ENCODE results near the gene PLOD2.

PLOD2 gene

DNA sequence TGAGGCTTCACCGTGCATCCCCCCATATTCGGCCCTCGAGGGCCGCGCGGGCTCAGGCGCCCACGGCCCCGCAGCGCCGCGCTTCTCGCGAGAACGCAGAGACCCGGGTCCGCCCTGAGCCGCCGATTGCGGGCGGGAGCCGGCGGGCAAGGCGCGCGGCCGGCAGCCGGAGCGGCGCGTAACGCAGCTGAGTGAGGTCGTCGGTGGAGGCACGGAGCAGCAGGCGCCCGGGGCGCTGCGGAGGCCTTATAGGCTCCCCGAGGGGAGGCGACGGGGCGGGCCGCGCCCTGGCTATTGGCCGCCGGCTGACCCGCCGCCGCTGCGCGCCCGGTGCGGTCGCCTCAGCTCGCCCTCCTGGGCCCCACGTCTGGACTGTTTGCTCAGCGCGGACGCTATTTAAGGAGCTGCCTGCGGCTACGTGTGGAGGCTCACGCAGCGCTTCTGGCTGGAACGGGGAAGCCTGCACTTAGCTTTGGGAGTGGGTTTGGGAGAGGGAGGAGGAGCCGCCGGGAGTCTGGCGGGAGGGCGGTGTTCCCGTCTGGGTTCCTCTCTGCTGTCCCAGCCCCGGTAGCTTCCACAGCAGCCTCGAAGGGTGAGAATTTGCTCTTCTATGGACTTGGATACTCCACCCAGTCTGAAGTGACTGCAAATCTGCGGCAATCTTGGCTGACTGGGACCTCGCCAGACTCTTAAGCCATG is at the start of gene PLOD2:
TSS of gene PLOD2 (minus strand) at position 221 of the 699 bp plus-strand sequence. CDS start at position 26, 195 bp downstream.
- DNase-seq (ENCODE audit: low read depth in 4 of 4, low spot score in 1 of 4): peak in 1 of 4 experiments; percentile 8

DNA sequence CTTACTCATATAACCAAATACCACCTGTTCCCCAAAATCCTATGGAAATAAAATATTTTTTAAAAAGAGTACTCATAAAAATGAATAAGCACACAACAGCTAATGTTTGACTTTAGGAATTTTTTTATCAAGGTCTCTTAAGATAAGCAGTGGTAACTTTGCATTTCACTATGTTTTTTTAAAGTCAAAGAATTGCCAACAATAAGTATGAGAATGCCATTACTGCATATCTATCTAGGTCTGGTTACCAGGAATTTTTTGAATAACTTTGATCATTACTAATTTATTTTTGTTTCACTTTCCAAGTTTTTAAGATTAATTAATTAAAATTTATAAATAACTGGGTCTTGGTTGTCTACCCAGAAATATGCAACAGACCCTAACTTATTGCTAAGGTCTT is 48.4 kb upstream of the PLOD2 start:
- no peak for DNase-seq (ENCODE audit: low read depth in 4 of 4, low spot score in 1 of 4)

DNA sequence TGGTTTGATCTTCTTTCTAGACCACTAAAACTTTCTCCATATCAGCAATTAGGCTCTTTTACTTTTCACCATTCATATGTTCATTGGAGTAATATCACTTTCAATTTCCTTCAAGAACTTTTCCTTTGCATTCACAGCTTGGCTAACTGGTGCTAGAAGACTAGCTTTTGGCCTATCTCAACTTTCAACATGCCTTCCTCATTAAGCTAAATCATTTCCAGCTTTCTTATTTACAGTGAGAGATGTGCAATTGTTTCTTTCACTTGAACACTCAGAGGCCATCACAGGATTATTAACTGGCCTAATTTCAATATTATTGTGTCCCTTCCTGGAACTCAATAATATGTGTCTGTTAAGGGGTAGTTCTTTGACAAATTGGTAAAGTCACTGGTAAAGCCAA is 42.8 kb upstream of the PLOD2 start:
- no peak for DNase-seq (ENCODE audit: low read depth in 4 of 4, low spot score in 1 of 4)

DNA sequence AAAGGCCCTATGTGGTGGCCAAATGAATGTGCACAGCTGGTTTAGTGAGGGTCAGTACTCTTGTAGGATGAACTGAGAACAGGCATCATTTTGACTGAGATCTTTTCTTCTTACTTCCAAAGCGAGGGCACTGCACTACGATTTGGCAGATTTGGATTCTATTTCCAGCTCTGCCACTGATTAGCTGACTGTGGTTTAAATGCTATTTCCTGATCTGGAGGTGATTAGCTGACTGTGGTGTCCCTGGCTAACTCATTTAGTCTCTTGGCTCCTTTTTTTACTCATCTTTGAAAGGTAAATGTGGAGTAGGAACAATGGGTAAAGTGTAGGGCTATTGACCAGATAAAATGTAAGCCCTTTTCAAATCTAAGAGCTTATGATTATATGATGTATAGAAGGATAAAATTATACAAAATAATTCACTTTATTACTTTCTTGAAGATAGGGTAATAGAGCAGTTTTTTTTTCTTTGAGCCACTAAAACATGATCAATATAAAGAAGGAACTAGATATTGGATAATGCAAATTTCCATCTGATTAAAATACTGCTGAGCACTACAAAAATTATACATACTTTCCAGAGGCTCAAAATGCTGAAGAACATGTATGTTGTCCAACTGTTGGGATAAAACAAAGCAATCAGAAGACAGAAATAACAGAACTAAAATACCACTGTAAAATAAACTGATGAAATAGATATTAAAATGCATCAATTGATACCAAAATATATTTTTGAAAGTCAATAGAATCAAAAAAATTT is 39.7 kb upstream of the PLOD2 start:
- no peak for DNase-seq (ENCODE audit: low read depth in 4 of 4, low spot score in 1 of 4)

DNA sequence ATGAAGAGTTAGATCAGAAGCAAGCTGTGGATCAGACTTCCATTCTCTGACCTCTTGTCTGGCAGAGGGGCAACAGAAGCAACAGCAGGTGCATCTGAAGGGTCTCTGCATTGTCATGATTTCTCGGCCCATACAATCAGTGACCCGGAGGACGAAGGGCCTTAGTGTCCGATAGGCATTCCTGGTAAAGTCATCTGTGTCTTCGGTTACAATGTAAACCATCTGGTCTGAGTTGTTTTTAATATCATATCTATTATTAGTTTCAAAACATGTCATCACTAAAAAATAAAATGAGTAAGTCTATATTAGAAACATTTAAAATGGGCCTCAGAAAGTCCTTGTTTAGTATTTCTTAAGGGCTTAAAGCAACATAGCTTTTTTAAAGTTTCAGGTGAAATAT is 38.8 kb upstream of the PLOD2 start:
- DNase-seq (ENCODE audit: low read depth in 4 of 4, low spot score in 1 of 4): no peak

DNA sequence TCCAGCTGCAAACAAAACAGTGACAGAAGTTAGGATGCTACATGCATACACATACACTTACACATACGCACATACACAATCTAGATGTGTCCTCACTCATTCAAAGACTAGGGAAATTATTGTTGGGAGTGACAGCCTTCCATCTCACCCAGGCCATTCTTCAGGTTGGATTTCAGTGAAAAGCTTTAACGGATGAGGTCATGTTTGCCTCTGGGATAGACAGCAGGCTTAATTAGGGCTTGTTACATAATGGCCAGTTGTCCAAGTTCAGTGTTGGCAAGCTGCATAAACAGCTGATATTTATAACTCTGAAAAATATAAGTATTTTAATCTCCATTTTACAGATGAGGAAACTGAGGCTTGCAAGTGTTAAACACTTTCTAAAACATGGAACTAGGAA is 35.8 kb upstream of the PLOD2 start:
- DNase-seq (ENCODE audit: low read depth in 4 of 4, low spot score in 1 of 4): no peak

DNA sequence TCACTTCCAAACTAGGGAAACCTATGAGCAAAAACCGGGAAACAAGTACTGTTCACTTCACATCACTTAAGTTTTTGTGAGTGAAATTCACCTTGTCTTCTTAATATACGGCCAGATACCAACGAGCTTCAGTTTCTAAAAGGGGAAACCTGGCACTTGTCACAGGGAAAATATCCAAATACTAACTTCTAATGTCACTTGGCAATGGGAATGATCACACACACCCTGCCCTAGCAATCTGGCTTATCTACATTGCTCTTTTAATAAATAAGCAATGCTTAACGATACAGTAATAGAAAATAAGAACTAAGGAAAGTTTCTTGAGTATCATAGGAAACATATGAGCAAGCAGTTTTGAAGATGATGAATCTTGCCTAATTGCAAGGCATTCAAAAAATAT is 34.6 kb upstream of the PLOD2 start:
- DNase-seq (ENCODE audit: low read depth in 4 of 4, low spot score in 1 of 4): no peak

DNA sequence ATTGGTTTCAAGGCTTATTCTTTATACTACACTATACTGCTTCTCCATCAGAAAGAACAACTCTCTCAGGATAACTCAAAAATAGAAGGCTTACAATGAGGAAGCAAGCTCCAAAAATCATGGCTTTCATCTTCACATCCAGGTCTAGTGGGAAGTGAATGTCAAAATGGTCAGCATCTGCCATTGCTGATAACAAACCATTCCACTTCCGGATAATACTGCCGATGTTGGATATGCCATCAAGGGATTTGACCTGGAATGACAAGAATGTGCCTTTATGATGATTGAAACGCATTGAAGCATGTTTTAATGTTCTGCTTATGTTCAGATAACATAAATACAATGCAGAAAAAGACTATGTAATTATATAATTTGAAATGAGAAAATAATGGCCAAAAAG is 34.0 kb upstream of the PLOD2 start:
- no peak for DNase-seq (ENCODE audit: low read depth in 4 of 4, low spot score in 1 of 4)

DNA sequence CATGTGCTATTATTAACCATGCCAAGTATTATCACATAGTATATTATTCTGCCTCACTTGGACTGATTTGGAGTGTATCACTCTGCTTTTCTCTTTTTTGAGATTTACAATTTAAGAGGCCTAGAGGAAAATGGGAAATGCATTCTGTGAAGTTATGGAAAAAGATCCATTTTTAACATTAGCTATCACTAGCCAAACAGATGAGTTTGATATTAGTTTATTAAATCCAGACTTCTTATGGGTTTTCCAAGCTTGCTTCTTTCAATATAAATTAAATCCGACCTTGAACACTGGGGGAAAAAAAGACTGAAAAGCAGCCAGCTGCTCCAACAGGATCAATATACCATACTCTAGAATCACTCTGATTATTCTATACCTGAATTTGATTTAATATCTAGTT is 30.1 kb upstream of the PLOD2 start:
- no peak for DNase-seq (ENCODE audit: low read depth in 4 of 4, low spot score in 1 of 4)

DNA sequence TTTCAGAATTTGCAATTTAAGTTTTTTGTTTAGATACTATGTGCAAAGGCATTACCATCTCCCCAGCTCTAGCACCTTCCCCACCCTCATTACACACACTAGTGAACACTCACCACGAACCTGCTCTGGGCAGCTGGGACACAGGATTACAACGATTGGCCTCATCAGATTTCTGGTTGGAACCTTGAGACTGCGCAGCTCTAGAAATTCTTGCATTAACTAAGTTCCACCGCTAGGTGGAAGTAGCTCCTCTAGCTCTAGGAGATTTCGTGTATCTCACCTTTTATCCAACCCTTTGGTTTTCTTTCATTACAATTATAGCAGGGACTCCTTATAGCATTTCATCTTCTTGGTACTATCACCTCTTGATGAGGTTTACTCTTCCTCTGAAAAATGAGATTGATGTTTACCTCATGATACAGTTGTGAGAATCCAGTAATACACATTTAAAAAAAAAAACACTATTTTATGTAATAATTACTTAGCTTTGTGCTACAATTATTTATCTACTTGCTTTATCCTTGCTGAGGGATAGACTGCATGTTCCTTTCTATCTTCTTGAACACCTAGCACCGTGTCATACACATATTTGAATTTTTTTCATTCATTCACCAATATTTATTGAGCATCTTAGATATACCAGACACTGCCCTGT is 28.7 kb upstream of the PLOD2 start:
- no peak for DNase-seq (ENCODE audit: low read depth in 4 of 4, low spot score in 1 of 4)

DNA sequence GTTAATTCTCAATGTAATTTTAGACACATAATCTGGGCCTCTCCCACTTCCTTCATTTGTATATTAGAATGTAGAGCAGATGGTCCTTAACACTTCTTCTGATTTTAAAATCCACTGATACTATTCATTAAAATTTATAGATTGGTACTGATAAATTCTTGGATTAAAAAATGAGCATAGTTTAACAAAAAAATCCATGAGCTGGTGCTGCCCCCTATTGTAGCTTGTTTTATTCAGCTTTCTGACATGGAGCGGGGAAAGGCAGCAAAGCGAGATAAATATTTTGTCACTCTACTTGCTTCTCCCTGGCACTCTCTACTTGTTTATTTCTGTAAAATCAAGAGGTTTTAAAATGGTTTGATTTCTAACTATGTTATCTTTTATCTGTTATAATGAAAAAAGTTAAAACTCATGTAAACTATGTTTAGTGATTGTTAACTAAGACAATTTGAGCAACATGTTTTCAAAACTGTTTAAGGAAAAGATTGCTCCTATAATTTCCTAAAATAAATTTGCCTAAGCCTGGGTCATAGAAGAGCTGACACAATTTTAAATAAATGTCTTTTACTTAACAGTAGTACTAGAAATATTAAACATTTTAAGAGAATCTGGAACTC is 26.5 kb upstream of the PLOD2 start:
- DNase-seq (ENCODE audit: low read depth in 4 of 4, low spot score in 1 of 4): no peak

DNA sequence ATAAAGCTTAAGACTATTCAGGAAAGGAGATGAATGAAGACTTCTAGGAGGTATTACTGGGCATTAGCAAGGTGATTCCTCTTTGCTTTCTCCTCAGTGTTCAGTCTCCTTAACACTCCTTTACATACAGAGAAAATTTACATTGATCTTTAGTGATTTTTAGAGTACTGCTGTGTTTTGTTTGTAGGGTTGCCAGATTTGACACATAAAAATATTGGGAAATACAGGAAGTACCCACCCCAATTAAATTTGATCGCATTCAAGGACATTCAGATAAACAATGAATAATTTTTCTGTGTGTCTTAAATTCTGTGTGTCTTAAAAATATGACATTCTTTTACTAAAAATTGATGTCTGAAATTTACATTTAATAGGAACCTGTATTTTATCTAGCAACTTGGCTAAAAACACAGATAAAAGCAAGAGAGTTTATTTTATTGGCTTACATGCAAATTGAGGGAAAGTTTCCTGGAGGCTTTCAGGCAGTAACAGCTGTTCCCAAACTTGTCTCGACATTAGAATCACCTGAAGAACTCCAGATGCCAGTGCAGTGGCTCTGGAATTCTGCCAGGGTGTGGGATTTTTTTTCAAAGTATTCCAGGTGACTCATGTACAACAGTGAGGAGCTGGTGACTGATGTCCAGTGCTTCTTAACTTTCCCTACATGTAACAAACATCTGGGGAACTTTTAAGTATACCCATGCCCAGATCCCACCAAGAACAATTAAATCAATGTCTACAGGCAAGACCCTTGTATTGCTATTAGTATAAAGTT is 23.4 kb upstream of the PLOD2 start:
- no peak for DNase-seq (ENCODE audit: low read depth in 4 of 4, low spot score in 1 of 4)

DNA sequence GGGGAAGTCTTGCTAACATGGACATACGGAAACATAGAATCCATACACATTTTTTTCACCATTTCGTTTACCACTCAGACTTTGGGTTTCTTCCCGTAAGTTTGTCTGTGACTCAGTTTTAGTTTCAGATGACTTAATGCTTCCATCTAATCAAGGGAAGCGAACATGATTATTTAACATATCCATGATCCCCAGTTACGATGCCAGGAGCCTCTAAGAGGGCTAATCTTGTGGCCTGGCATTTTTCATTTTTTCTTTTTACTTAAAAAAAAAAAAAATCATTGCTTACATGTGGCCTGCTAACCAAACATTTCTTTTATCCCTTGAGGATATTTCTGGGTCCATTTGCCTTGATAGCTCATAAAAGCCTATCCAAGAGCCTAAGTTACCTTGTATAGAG is 20.2 kb upstream of the PLOD2 start:
- DNase-seq (ENCODE audit: low read depth in 4 of 4, low spot score in 1 of 4): no peak

DNA sequence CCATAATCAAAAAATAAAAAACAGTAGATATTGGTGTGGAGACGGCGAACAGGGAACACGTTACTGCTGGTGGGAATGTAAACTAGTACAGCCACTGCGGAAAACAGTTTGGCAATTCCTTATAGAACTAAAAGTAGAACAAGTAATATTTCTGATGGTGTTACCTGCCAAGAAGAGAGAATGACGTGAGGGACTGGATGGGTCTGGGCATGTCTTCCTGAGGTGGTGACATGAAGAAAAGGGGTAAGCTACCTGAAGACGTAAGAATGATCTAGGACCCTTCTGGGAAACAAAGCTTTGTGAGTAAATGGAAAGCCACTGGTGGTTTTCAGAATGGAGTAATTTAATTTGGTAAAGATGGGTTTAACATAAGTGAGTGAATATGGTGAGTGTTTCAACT is 19.4 kb upstream of the PLOD2 start:
- DNase-seq (ENCODE audit: low read depth in 4 of 4, low spot score in 1 of 4): no peak

DNA sequence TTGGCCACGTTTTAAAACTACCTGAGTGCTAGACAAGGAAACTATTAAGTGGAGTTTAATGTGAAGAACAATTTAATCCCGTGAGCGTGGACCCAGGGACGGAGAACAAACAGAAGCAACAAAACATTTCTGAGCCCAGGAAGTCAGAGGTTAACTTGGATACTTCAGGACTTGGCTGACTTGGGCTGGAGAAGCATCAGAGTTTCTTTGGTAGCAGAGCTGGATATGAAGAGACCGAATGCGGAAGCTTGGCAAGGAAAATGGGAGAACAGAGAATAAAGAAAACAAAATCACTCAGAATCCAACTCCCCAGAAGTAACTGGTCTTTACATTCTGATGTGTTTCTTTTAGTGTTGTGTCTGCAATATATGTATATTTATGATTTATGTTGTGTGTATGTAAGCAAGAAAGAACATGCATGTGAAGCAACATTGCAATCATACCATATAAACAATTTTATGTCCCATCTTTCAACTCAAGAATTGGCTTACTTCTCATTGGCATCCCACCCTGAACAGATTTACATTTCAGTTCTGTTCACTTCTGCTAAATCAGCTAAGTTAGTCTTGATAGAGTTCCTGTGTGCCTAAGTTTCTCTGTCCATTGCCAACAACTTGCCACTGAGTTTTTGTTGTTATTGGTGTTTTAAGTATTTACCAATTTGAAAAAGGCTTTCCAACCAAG is 17.2 kb upstream of the PLOD2 start:
- DNase-seq (ENCODE audit: low read depth in 4 of 4, low spot score in 1 of 4): no peak

DNA sequence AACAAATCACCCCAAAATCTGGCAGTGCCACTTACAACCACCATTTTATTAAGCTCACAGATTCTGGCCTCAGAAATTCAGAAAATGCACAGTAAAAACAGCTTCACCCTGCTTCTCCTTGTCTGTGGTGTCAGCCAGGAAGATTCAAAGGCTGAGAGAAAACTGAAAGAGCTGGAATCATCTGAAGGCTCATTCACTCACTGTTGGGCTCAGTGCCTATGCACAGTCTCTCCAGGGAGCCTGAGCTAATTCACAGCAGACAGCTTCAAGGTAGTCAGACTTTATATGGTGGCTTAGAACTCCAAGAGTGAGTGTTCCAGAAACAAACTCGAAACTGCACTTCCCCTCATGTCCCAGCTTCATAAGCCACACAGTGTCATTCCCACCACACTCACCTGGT is 16.5 kb upstream of the PLOD2 start:
- DNase-seq (ENCODE audit: low read depth in 4 of 4, low spot score in 1 of 4): no peak

DNA sequence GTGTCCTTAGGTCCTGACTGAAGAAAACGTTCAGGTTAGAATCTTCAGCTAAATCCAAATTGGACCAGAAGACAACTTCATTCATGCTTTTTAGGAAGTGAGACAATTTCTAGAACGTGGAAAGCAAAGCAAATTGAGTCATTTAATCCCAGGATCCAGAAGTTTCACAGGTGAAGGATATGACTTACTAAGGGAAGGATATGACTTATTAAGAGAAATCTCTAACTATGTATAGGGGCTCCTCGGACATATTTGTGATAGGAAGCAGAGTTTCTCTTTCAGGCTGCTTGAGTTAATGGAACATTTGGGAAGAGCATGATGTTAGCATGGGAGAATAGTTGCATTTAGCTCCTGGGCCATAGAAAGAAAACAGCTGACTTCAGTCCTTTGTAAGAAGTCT is 16.1 kb upstream of the PLOD2 start:
- no peak for DNase-seq (ENCODE audit: low read depth in 4 of 4, low spot score in 1 of 4)

DNA sequence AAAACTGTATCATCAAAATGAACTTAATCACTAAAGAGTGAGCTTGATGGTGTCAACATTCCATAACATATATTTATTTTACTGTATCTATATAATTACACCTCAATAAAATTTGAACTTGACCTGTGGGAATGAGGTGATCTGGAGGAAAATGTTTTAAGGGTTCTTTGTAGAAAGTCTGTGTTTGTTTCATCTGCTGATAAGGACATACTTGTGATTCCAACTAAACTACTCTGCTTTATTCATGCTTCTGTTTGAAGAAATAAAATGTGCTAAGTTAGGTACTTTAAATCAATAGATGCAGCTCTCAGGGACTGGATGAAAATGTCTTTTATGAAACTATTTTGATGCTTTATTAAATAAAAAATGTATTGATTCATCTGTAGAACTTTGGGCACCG is 11.6 kb upstream of the PLOD2 start:
- no peak for DNase-seq (ENCODE audit: low read depth in 4 of 4, low spot score in 1 of 4)

DNA sequence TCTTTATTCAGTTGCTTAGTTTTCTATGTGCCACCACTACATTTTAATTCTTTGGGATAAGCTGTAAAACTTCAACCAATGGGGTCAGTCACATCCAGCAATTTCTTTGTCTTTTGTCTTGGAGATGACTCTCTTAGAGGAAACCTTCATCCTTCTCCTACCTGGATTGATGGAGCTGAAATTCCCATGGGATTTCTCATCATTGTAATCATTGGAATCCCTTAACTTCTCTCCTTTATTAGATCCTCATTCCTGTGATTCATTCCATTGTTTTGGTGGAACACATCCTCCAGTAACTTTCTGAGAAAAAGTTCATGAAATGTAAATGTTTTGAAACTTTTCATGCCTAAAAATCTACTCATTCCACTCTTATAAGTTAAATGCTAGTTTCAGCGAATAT is 9.6 kb upstream of the PLOD2 start:
- no peak for DNase-seq (ENCODE audit: low read depth in 4 of 4, low spot score in 1 of 4)

DNA sequence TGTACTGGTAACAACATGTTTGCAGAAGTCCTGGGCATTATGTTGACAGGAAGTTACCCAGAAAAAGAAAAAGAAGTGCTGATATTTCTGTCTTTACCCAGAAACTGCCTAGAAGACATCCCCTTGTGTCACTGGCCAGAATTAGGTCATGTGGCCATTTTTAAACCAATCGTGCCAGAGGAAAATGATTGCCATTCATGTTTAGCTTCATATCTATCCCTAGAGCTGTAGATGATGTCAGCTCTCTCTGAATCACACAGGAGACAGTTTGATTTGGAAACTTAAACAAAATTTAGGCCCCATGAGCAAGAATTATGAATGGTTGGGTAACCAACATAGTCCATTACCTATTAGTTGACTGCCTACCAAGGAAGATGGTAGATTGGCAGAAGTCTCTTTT is 8.9 kb upstream of the PLOD2 start:
- DNase-seq (ENCODE audit: low read depth in 4 of 4, low spot score in 1 of 4): no peak

DNA sequence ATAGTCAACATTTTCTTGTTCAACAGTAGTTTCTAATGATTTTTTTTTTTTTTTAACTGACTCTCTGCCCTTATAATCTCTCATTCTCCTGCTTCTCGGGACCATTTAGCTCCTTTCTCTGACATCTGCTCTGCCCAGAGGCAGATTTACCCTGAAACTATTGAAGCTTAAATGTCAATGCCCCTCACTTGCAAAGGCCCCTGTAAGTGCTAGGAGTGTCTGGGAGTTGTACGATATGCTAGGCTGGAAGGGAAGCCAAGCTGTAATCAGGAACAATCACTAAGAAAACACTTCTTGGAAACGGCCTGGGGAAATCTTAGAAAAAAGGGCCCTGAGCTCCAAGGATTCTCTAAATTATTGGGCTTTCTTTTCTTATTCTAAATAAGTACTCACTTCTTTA is 5.8 kb upstream of the PLOD2 start:
- no peak for DNase-seq (ENCODE audit: low read depth in 4 of 4, low spot score in 1 of 4)
